Measurements from ENCODE around the gene KCNN2.

The KCNN2 gene

DNA sequence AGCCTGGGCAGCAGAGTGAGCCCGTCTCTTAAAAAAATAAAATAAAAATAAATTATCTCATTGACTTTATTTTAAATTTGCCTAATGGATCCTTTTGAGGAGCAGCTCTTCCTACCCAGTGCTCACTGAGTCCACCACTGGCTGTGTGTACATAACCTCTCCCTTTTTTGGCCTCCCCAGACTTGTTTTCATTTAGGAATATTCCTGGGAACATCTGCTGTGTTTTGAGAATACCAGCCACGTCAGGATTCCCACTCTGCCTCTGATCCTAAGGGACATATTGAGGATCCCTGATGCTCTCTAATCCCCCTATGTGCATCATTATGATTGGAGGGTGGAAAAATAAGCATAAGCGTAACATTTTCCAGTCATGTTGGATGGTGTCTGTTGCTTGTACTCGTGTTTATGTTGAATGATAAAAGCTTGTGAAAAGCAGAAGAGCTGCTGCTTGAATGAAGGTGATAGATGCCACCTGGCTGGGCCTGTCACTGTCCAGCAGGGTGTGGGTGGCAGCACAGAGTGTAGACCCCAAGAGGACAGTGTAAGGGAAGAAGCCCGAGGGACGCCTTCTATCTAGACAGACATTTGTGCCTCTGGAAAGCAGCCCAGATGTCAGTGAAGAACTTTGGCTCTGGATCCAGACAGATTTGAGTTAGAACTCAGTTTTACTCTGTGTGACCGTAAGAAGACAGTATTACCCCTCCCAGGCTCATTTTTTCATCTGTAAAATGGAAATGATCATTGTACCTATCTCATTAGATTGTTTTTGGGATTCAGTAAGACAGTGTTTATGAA is 15.4 kb downstream of the KCNN2 start:
- TF ChIP-seq, protein P1, sequence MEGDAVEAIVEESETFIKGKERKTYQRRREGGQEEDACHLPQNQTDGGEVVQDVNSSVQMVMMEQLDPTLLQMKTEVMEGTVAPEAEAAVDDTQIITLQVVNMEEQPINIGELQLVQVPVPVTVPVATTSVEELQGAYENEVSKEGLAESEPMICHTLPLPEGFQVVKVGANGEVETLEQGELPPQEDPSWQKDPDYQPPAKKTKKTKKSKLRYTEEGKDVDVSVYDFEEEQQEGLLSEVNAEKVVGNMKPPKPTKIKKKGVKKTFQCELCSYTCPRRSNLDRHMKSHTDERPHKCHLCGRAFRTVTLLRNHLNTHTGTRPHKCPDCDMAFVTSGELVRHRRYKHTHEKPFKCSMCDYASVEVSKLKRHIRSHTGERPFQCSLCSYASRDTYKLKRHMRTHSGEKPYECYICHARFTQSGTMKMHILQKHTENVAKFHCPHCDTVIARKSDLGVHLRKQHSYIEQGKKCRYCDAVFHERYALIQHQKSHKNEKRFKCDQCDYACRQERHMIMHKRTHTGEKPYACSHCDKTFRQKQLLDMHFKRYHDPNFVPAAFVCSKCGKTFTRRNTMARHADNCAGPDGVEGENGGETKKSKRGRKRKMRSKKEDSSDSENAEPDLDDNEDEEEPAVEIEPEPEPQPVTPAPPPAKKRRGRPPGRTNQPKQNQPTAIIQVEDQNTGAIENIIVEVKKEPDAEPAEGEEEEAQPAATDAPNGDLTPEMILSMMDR (IDR thresholded peaks at IDR 0.05; ENCODE audit: insufficient read depth, missing control alignments) = no peak
- no peak for DNase-seq (ENCODE audit: insufficient read length, low spot score)
- FAIRE-seq = no peak

DNA sequence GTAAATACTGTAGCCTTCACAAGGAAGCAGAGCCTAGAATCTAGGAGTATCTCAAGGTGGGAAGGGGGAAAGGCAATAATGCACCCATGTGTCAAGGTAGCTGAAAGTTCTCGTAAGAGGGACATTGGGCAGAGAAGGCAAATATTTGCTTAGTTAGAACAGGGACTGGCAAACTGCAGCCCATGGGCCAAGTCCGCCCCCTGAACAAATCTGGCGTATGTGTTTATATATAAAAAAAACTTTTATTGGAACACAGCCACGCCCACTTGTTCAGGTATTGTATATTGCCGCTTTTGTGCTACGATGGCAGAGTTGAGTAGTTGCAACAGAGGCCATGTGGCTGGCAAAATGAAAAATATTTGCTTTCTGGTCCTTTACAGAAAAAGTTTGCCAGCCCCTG is 16.1 kb downstream of the KCNN2 start:
- TF ChIP-seq, protein P1 (IDR thresholded peaks at IDR 0.05; ENCODE audit: insufficient read depth, missing control alignments) = no peak
- DNase-seq (ENCODE audit: insufficient read length, low spot score) = no peak
- FAIRE-seq = no peak

DNA sequence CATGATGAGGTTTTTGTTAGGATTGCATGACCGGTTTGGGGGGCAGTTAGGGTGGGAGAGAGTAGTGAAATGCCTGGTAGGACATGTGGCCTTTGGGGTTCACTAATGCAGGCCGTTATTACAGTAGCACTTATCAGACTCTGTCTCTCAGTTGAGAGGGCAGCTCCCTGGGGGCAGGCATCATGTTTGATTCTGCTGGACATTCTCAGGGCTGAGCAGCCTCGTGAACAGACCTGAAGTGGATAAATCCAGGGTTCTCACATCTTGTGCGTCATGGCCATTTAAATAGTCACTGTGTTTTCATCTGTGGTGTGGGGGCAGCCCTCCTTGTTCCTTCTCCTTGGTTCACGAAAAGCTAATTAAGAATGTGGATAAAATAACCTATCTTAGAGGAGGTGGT is 18.9 kb downstream of the KCNN2 start:
- no peak for DNase-seq (ENCODE audit: insufficient read length, low spot score)
- FAIRE-seq = no peak
- TF ChIP-seq, protein P1 (IDR thresholded peaks at IDR 0.05; ENCODE audit: insufficient read depth, missing control alignments) = no peak

DNA sequence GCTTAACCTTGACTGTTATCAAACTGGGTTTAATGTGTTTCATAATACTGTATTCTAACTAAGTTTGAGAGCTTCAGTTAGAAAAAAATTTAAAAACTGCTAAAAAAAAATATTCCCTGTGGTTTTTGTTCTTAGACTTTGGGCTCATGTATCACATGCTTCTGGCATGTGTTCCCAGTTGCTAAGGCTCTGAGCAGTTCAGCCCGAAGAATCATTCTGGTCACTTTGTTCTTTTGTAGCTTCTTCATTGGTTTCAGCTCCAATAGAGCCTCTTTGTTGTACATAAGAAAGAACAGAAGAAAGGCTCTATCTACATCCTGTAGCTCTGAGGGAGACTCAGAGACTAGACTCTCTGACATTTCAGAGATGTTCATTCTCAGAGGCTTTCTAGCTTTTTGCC is 25.6 kb downstream of the KCNN2 start:
- DNase-seq (ENCODE audit: insufficient read length, low spot score) (no peak), FAIRE-seq (no peak)
- TF ChIP-seq, protein P1 (IDR thresholded peaks at IDR 0.05; ENCODE audit: insufficient read depth, missing control alignments) = no peak

DNA sequence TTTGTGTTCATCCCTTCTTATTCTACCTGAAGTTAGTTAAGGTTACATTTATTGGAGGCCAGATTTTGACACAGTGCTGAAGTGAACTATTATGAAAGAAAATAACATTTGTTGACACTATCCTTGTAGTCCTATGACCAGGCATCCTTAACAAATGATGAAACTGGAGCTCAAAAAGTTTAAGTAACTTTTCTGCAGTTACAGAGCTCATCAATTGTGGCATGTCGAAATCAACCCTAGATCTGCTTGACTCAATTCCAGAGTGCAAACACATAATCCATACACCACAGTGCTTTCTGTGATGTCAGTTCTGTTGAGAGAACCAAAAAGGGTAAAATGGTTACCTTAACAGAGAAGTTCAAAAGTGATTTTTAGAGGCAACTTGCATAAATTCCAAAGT is 28.6 kb downstream of the KCNN2 start:
- FAIRE-seq = no peak
- TF ChIP-seq, protein P1 (IDR thresholded peaks at IDR 0.05; ENCODE audit: insufficient read depth, missing control alignments) = no peak
- DNase-seq (ENCODE audit: insufficient read length, low spot score) = no peak

DNA sequence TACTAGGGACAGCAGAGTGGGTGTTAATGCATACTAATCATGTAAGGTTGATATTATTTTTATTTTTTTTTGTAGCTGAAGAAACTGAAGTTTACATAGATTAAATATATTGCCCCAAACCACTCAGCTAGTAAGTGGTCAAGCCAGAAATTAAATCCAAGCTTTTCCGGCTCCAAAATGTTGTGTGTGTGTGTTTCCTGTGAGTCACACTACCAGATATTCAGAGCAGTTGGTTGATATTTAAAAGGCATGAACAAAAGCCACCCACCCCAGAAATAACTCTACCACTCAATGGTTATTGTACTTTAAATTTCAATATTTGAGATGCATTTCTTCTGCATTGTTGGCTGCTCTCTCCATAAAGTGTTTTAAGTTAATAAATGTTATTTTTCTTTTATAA is 29.5 kb downstream of the KCNN2 start:
- TF ChIP-seq, protein P1 (IDR thresholded peaks at IDR 0.05; ENCODE audit: insufficient read depth, missing control alignments) = no peak
- FAIRE-seq (no peak), DNase-seq (ENCODE audit: insufficient read length, low spot score) (no peak)

DNA sequence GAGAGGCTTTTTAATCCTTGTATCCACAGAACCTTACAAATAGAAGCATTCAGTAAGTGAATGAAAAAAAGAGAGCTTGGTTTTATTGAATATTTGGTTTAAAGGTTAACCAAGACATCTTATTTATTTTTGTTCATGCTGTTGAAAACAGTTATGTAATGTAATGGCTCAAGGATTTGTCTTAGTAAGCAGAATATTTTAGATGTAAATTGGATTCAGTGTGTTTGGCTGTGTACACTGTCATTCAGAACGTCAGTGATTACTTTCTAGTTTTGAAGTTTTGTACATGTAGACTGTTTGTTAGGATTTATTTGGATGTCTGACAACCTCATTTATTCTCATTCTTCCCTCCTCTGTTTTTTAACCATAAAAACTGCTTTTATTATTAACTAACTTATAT is 31.3 kb downstream of the KCNN2 start:
- FAIRE-seq (no peak), DNase-seq (ENCODE audit: insufficient read length, low spot score) (no peak)
- TF ChIP-seq, protein P1 (IDR thresholded peaks at IDR 0.05; ENCODE audit: insufficient read depth, missing control alignments) = no peak
